LHCN-M2 (cell line): Measurements from ENCODE around the gene RNF144A. TPM values are rescaled to one million over a fixed set of nuclear protein-coding genes. Genes with fewer than 3 reads are reported as not detected.
"Not testable (repeated sequence)": the region's sequence is repeated elsewhere in the genome, so short reads cannot be mapped to it uniquely, and the experiment has no call there.

ENCODE experiments used
- DNase-seq: peaks from one replicate; pipeline ENCODE4 v3.0.0-alpha.2; 2012; ENCODE audit warnings: low read depth
- total RNA-seq: library from RNA; depleted of rRNA; stranded (reverse); fragments of >200 nt; gene quantifications from 2 replicates; pipeline ENCODE4 v1.2.3, GENCODE V29; 2014

Gene RNF144A
- total RNA-seq, 1 experiment from 2014 or later, result 0.06 TPM

GRCh38 chr2:6927753-6928152, 10.5 kb downstream of the RNF144A start:
- no peak for DNase-seq

GRCh38 chr2:6928452-6928851, 11.2 kb downstream of the RNF144A start:
- no peak for DNase-seq

GRCh38 chr2:6929196-6929819, 12.1 kb downstream of the RNF144A start:
- DNase-seq, result no peak

- no peak for DNase-seq
Observed at GRCh38 chr2:6930923-6931647, 13.9 kb downstream of the RNF144A start.

- no peak for DNase-seq
Observed at GRCh38 chr2:6931753-6932152, 14.5 kb downstream of the RNF144A start.

GRCh38 chr2:6932206-6932605, 15.0 kb downstream of the RNF144A start:
- no peak for DNase-seq

GRCh38 chr2:6932828-6933227, 15.6 kb downstream of the RNF144A start:
- no peak for DNase-seq

GRCh38 chr2:6933911-6934310, 16.7 kb downstream of the RNF144A start:
- no peak for DNase-seq

- no peak for DNase-seq
Observed at GRCh38 chr2:6934345-6934744, 17.1 kb downstream of the RNF144A start.

GRCh38 chr2:6934758-6935651, 17.8 kb downstream of the RNF144A start:
- no peak for DNase-seq

- not testable (repeated sequence) for DNase-seq
Observed at GRCh38 chr2:6935652-6936020, 18.4 kb downstream of the RNF144A start.

GRCh38 chr2:6937157-6937556, 19.9 kb downstream of the RNF144A start:
- DNase-seq, result no peak

GRCh38 chr2:6937582-6937981, 20.4 kb downstream of the RNF144A start:
- DNase-seq, result no peak

GRCh38 chr2:6939071-6939470, 21.9 kb downstream of the RNF144A start:
- no peak for DNase-seq

- DNase-seq, result no peak
Observed at GRCh38 chr2:6940820-6941219, 23.6 kb downstream of the RNF144A start.

- no peak for DNase-seq
Observed at GRCh38 chr2:6941299-6942046, 24.3 kb downstream of the RNF144A start.

- DNase-seq, result no peak
Observed at GRCh38 chr2:6942848-6943247, 25.6 kb downstream of the RNF144A start.

- DNase-seq, result no peak
Observed at GRCh38 chr2:6943523-6943922, 26.3 kb downstream of the RNF144A start.

GRCh38 chr2:6943971-6944370, 26.8 kb downstream of the RNF144A start:
- DNase-seq, result no peak

- no peak for DNase-seq
Observed at GRCh38 chr2:6944555-6944954, 27.3 kb downstream of the RNF144A start.

- DNase-seq, result no peak
Observed at GRCh38 chr2:6945087-6945813, 28.0 kb downstream of the RNF144A start.
